ENCODE measurements around the gene MAP4K2.

- TF ChIP-seq CTCF (conservative IDR thresholded peaks at IDR 0.05): no peak
- TF ChIP-seq ZFX (IDR thresholded peaks at IDR 0.05): no peak
These were observed 56.5 kb downstream of the MAP4K2 start for GRCh38 chr11:64746486-64746885.

Measured in C4-2B (cell line).